Measurements from ENCODE around the gene FMN2. TPM values are rescaled to one million over a fixed set of nuclear protein-coding genes. Genes with fewer than 3 reads are reported as not detected.

FMN2 gene
- total RNA-seq, 1 donor = 11.2 TPM

GRCh38 chr1:240426051-240426450 lies 334.4 kb downstream of the FMN2 start:
- no peak for TF ChIP-seq CTCF (IDR thresholded peaks at IDR 0.05; ENCODE audit: extremely low read depth, low read depth, low read length)

GRCh38 chr1:240435996-240436566 lies 344.4 kb downstream of the FMN2 start:
- Histone ChIP-seq H3K4me1 (ENCODE audit: insufficient read depth, low read length) (peaks cover 3% of the 10 kb centered on the region), H3K79me2 (ENCODE audit: insufficient read depth, low read length) (no peaks in the 10 kb centered on the region), H2AFZ (ENCODE audit: low read length) (no peak overlapping the region), H3K27me3 (ENCODE audit: insufficient read depth, low read length) (no peaks in the 10 kb centered on the region), H3K36me3 (ENCODE audit: insufficient read depth, low read length) (peaks cover 9% of the 10 kb centered on the region), H3K4me2 (ENCODE audit: insufficient read depth, low read length) (no peak overlapping the region), H4K20me1 (ENCODE audit: insufficient read depth, low read length) (no peaks in the 10 kb centered on the region), H3K9me3 (ENCODE audit: low read depth, low read length) (no peaks in the 10 kb centered on the region), H3K27ac (ENCODE audit: low read depth, low read length) (no peak overlapping the region), H3K4me3 (ENCODE audit: insufficient read depth, low read length) (no peak overlapping the region)
- no peak for TF ChIP-seq CTCF (IDR thresholded peaks at IDR 0.05; ENCODE audit: extremely low read depth, low read depth, low read length)
- no peak for DNase-seq (ENCODE audit: insufficient read length, low spot score, missing footprints)

More at GRCh38 chr1:240426051-240426450, 334.4 kb downstream of the FMN2 start:
- no peaks in the 10 kb centered on the region for H3K9me3 ChIP-seq (ENCODE audit: low read depth, low read length)
- no peaks in the 10 kb centered on the region for H3K36me3 ChIP-seq (ENCODE audit: insufficient read depth, low read length)
- no peaks in the 10 kb centered on the region for H4K20me1 ChIP-seq (ENCODE audit: insufficient read depth, low read length)
- H3K4me2 ChIP-seq (ENCODE audit: insufficient read depth, low read length) = no peak overlapping the region
- no peaks in the 10 kb centered on the region for H3K79me2 ChIP-seq (ENCODE audit: insufficient read depth, low read length)
- no peaks in the 10 kb centered on the region for H3K27me3 ChIP-seq (ENCODE audit: insufficient read depth, low read length)
- no peak overlapping the region for H3K4me3 ChIP-seq (ENCODE audit: insufficient read depth, low read length)
- peak overlapping the region; percentile 55 for H3K27ac ChIP-seq (ENCODE audit: low read depth, low read length)
- peaks cover 29% of the 10 kb centered on the region for H3K4me1 ChIP-seq (ENCODE audit: insufficient read depth, low read length)
- H2AFZ ChIP-seq (ENCODE audit: low read length) = no peak overlapping the region
- DNase-seq (ENCODE audit: insufficient read length, low spot score, missing footprints) = no peak

- H3K27ac ChIP-seq (ENCODE audit: low read depth, low read length) = no peak overlapping the region
- no peak overlapping the region for H2AFZ ChIP-seq (ENCODE audit: low read length)
- no peak overlapping the region for H3K4me3 ChIP-seq (ENCODE audit: insufficient read depth, low read length)
- DNase-seq (ENCODE audit: insufficient read length, low spot score, missing footprints) = no peak
- no peaks in the 10 kb centered on the region for H3K27me3 ChIP-seq (ENCODE audit: insufficient read depth, low read length)
- no peak for TF ChIP-seq CTCF (IDR thresholded peaks at IDR 0.05; ENCODE audit: extremely low read depth, low read depth, low read length)
- H3K4me2 ChIP-seq (ENCODE audit: insufficient read depth, low read length) = no peak overlapping the region
- no peaks in the 10 kb centered on the region for H4K20me1 ChIP-seq (ENCODE audit: insufficient read depth, low read length)
- H3K36me3 ChIP-seq (ENCODE audit: insufficient read depth, low read length) = peaks cover 17% of the 10 kb centered on the region
- H3K9me3 ChIP-seq (ENCODE audit: low read depth, low read length) = no peaks in the 10 kb centered on the region
- H3K4me1 ChIP-seq (ENCODE audit: insufficient read depth, low read length) = no peaks in the 10 kb centered on the region
- no peaks in the 10 kb centered on the region for H3K79me2 ChIP-seq (ENCODE audit: insufficient read depth, low read length)
Measured at GRCh38 chr1:240441669-240442068, 350.0 kb downstream of the FMN2 start.

- Histone ChIP-seq H3K36me3 (ENCODE audit: insufficient read depth, low read length) (peaks cover 8% of the 10 kb centered on the region), H3K27me3 (ENCODE audit: insufficient read depth, low read length) (no peaks in the 10 kb centered on the region), H3K27ac (ENCODE audit: low read depth, low read length) (no peak overlapping the region), H3K9me3 (ENCODE audit: low read depth, low read length) (no peaks in the 10 kb centered on the region), H3K4me3 (ENCODE audit: insufficient read depth, low read length) (no peak overlapping the region), H4K20me1 (ENCODE audit: insufficient read depth, low read length) (no peaks in the 10 kb centered on the region), H3K4me1 (ENCODE audit: insufficient read depth, low read length) (no peaks in the 10 kb centered on the region), H3K79me2 (ENCODE audit: insufficient read depth, low read length) (no peaks in the 10 kb centered on the region), H3K4me2 (ENCODE audit: insufficient read depth, low read length) (no peak overlapping the region), H2AFZ (ENCODE audit: low read length) (no peak overlapping the region)
- no peak for TF ChIP-seq CTCF (IDR thresholded peaks at IDR 0.05; ENCODE audit: extremely low read depth, low read depth, low read length)
- DNase-seq (ENCODE audit: insufficient read length, low spot score, missing footprints) = no peak
Measured at GRCh38 chr1:240445369-240445768, 353.7 kb downstream of the FMN2 start.
